HCT116 (cell line): ENCODE data around the gene SAMMSON. TPM values are rescaled to one million over a fixed set of nuclear protein-coding genes. Genes with fewer than 3 reads are reported as not detected.

Experiments used
- ATAC-seq: fragments of 200-7000 bp; cut with Tn5 transposase; 2 replicates; pipeline ENCODE4 v1.9.1; 2020; ENCODE audit warnings: mild to moderate bottlenecking, moderate library complexity
- BruUV-seq: library from RNA; stranded (reverse); fragments of 400-500 nt; replicated peaks from 2 replicates; lab custom pipeline; 2021; lab: Mats Ljungman, UMichigan
- CTCF ChIA-PET: fragments of 300-600 bp; sonication (Branson Sonifier 250); formaldehyde crosslinking; loops from one replicate; lab custom pipeline; 2021; ENCODE audit warnings: antibody characterized with exemption; lab: Charles Lee
- POLR2A ChIA-PET: fragments of 300-600, 350-600 bp; sonication (Branson Sonifier 250); formaldehyde crosslinking; loops from one replicate; lab custom pipeline; 2021; ENCODE audit warnings: antibody characterized with exemption; lab: Charles Lee
- RAD21 ChIA-PET, 2 experiments: fragments of 300-600 bp; sonication (Branson Sonifier 250); formaldehyde crosslinking; loops; one replicate each; lab custom pipeline; 2023; ENCODE audit warnings: low total read pairs in 2 of 2; ENCODE audit not compliant: uncharacterized antibody in 2 of 2, unreplicated experiment in 2 of 2, low non-redundant PET in 1 of 2; lab: Charles Lee
- DNase-seq: peaks from one replicate; pipeline ENCODE4 v3.0.0-alpha.2; 2010; ENCODE audit warnings: low read depth, low spot score
- H2AFZ ChIP-seq: fragments of 200-600 bp; shearing (Covaris generic), sonication (generic); 2 replicates; pipeline ENCODE4 v1.6.1; 2017; ENCODE audit warnings: low read depth, mixed run types, mixed read lengths, antibody characterized with exemption, low read length; ENCODE audit not compliant: poor library complexity, severe bottlenecking
- H3K27ac ChIP-seq: 2 replicates; pipeline ENCODE4 v1.5.1; 2012; ENCODE audit warnings: low read depth, low read length
- H3K27me3 ChIP-seq: fragments of 200-600 bp; sonication (generic); 2 replicates; pipeline ENCODE4 v1.6.1; 2016; ENCODE audit warnings: mixed run types, low read length, mixed read lengths; ENCODE audit not compliant: insufficient read depth
- H3K36me3 ChIP-seq, 2 experiments: fragments of 200-500 bp in 1 of 2; fragments of 200-600 bp in 1 of 2; sonication (Bioruptor generic) in 1 of 2; sonication (generic) in 1 of 2; 2 replicates each; pipeline versions ENCODE4 v1.5.1 to v1.6.1; 2014 to 2016; ENCODE audit warnings: low read length in 2 of 2, inconsistent platforms in 1 of 2, mixed read lengths in 1 of 2, mixed run types in 1 of 2; ENCODE audit not compliant: insufficient read depth in 2 of 2, control insufficient read depth in 1 of 2
- H3K4me1 ChIP-seq, 2 experiments: fragments of 200-600 bp in 1 of 2; sonication (generic) in 1 of 2; 2 replicates each; pipeline versions ENCODE4 v1.5.1 to v1.6.1; 2012 to 2017; ENCODE audit warnings: low read length in 2 of 2, inconsistent platforms in 1 of 2, mild to moderate bottlenecking in 1 of 2, mixed read lengths in 1 of 2, mixed run types in 1 of 2, moderate library complexity in 1 of 2; ENCODE audit not compliant: insufficient read depth in 2 of 2, control insufficient read depth in 1 of 2
- H3K4me2 ChIP-seq: fragments of 200-600 bp; sonication (generic); 2 replicates; pipeline ENCODE4 v1.6.1; 2017; ENCODE audit warnings: mixed run types, low read length, mixed read lengths
- H3K4me3 ChIP-seq, 2 experiments: fragments of 200-600 bp in 1 of 2; sonication (generic) in 1 of 2; replicated peaks in 1 of 2; 2 replicates each; pipeline ENCODE4 v1.5.1; 2011 to 2016; ENCODE audit warnings: low read length in 2 of 2, control low read depth in 1 of 2, low read depth in 1 of 2, mild to moderate bottlenecking in 1 of 2, mixed read lengths in 1 of 2, mixed run types in 1 of 2
- H3K79me2 ChIP-seq: fragments of 200-600 bp; sonication (generic); 2 replicates; pipeline ENCODE4 v1.6.1; 2017; ENCODE audit warnings: mild to moderate bottlenecking, mixed run types, low read length, moderate library complexity, mixed read lengths; ENCODE audit not compliant: insufficient read depth
- H3K9ac ChIP-seq: fragments of 200-600 bp; sonication (generic); 2 replicates; pipeline ENCODE4 v1.6.1; 2016; ENCODE audit warnings: low read length, mixed read lengths
- H3K9me2 ChIP-seq: fragments of 200-600 bp; sonication (generic), shearing (Covaris generic); 2 replicates; pipeline ENCODE4 v1.6.1; 2017; ENCODE audit warnings: mixed run types, mild to moderate bottlenecking, moderate library complexity; ENCODE audit not compliant: insufficient read depth
- H3K9me3 ChIP-seq, 2 experiments: fragments of 200-500 bp in 1 of 2; fragments of 200-600 bp in 1 of 2; sonication (Bioruptor generic) in 1 of 2; sonication (generic) in 1 of 2; 2 replicates each; pipeline ENCODE4 v1.6.1; 2014 to 2017; ENCODE audit warnings: low read length in 2 of 2, mixed read lengths in 2 of 2, inconsistent platforms in 1 of 2, low read depth in 1 of 2, mild to moderate bottlenecking in 1 of 2, mixed run types in 1 of 2, moderate library complexity in 1 of 2; ENCODE audit not compliant: control insufficient read depth in 1 of 2, insufficient read depth in 1 of 2
- H4K20me1 ChIP-seq: fragments of 200-600 bp; sonication (generic), shearing (Covaris generic); 2 replicates; pipeline ENCODE4 v1.6.1; 2017; ENCODE audit warnings: mixed run types, mild to moderate bottlenecking, moderate library complexity; ENCODE audit not compliant: insufficient read depth
- ATF3 ChIP-seq: IDR thresholded peaks from 2 replicates; pipeline ENCODE4 v1.6.1; 2012
- CBX3 ChIP-seq: IDR thresholded peaks from 2 replicates; pipeline ENCODE4 v1.6.1; 2012; ENCODE audit warnings: low read depth
- CEBPB ChIP-seq: IDR thresholded peaks from 2 replicates; pipeline ENCODE4 v1.6.1; 2012; ENCODE audit warnings: low read depth
- ELF1 ChIP-seq: IDR thresholded peaks from 2 replicates; pipeline ENCODE4 v1.6.1; 2012; ENCODE audit warnings: low read depth, borderline replicate concordance
- EZH2 ChIP-seq: fragments of 200-600 bp; sonication (generic); IDR thresholded peaks from 2 replicates; pipeline ENCODE4 v1.6.1; 2017; ENCODE audit warnings: antibody characterized with exemption, mixed run types
- EZH2phosphoT487 ChIP-seq: fragments of 200-600 bp; IDR thresholded peaks from 2 replicates; pipeline ENCODE4 v1.6.1; 2018; ENCODE audit warnings: antibody characterized with exemption, borderline replicate concordance
- FOSL1 ChIP-seq: IDR thresholded peaks from 2 replicates; pipeline ENCODE4 v1.6.1; 2012; ENCODE audit warnings: low read depth
- POLR2AphosphoS5 ChIP-seq: IDR thresholded peaks from 2 replicates; pipeline ENCODE4 v1.6.1; 2011; ENCODE audit warnings: mild to moderate bottlenecking, low read depth, low read length, moderate library complexity
- SP1 ChIP-seq: IDR thresholded peaks from 2 replicates; pipeline ENCODE4 v1.6.1; 2012; ENCODE audit warnings: low read depth
- SRF ChIP-seq: IDR thresholded peaks from 2 replicates; pipeline ENCODE4 v1.6.1; 2012; ENCODE audit warnings: low read depth
- TCF7L2 ChIP-seq: IDR thresholded peaks from 2 replicates; pipeline ENCODE4 v1.7.0; 2011; ENCODE audit warnings: borderline replicate concordance, inconsistent platforms; ENCODE audit not compliant: insufficient read depth, insufficient read length; ENCODE audit errors: extremely low read depth
- YY1 ChIP-seq: IDR thresholded peaks from 2 replicates; pipeline ENCODE4 v1.6.1; 2011; ENCODE audit warnings: low read length, low read depth, moderate library complexity, mild to moderate bottlenecking; ENCODE audit not compliant: insufficient replicate concordance; ENCODE audit errors: extremely low read depth
- ZFX ChIP-seq: fragments of 450-650 bp; IDR thresholded peaks from 2 replicates; pipeline ENCODE4 v1.6.1; 2017
- ZNF274 ChIP-seq: fragments of 200-500 bp; sonication (Bioruptor generic); IDR thresholded peaks from 2 replicates; pipeline ENCODE4 v1.6.1; 2014; ENCODE audit warnings: mild to moderate bottlenecking, low read depth, low read length, inconsistent platforms
- intact Hi-C: fragments of 100-400 bp; cut with micrococcal nuclease; formaldehyde crosslinking; loops from 2 replicates; pipeline ENCODE4 v1.10.0; 2022
- total RNA-seq: library from RNA; stranded (reverse); gene quantifications from one replicate; pipeline ENCODE4 v1.2.1, GENCODE V29; 2021; ENCODE audit not compliant: unreplicated experiment

The SAMMSON gene
- total RNA-seq, 1 experiment from 2014 or later = not detected

GRCh38 chr3:70078778-70079177, 79.2 kb downstream of the SAMMSON start:
- no peaks in the 10 kb centered on the region; a peak in 1 of 4 replicates for H3K9me3 ChIP-seq
- H2AFZ ChIP-seq = no peak overlapping the region
- TF ChIP-seq FOSL1 (no peak), SP1 (no peak), SRF (no peak), EZH2phosphoT487 (no peak), CBX3 (no peak), TCF7L2 (no peak), ATF3 (no peak), ELF1 (no peak), EZH2 (no peak), POLR2AphosphoS5 (no peak), ZFX (no peak), YY1 (no peak), ZNF274 (no peak), CEBPB (no peak)
- H3K27ac ChIP-seq = no peak overlapping the region
- no peak for DNase-seq
- intact Hi-C loops = no loop called here
- H3K4me1 ChIP-seq = no peaks in the 10 kb centered on the region
- ChIA-PET CTCF (no interaction called here), POLR2A (no interaction called here), RAD21 (no interaction called here)
- no TSS peak for BruUV-seq
- no peaks in the 10 kb centered on the region for H3K9me2 ChIP-seq
- no peak overlapping the region for H3K4me3 ChIP-seq
- ATAC-seq = no peak
- H3K36me3 ChIP-seq = no peaks in the 10 kb centered on the region
- H3K27me3 ChIP-seq = no peaks in the 10 kb centered on the region
- H4K20me1 ChIP-seq = no peaks in the 10 kb centered on the region
- H3K4me2 ChIP-seq = no peak overlapping the region
- no peak overlapping the region for H3K9ac ChIP-seq
- H3K79me2 ChIP-seq = no peaks in the 10 kb centered on the region
